ENCODE measurements around the gene KIAA1614. TPM values are rescaled to one million over a fixed set of nuclear protein-coding genes. Genes with fewer than 3 reads are reported as not detected.

The KIAA1614 gene
- total RNA-seq, 1 donor from 2014 or later = 2.9 TPM

DNA sequence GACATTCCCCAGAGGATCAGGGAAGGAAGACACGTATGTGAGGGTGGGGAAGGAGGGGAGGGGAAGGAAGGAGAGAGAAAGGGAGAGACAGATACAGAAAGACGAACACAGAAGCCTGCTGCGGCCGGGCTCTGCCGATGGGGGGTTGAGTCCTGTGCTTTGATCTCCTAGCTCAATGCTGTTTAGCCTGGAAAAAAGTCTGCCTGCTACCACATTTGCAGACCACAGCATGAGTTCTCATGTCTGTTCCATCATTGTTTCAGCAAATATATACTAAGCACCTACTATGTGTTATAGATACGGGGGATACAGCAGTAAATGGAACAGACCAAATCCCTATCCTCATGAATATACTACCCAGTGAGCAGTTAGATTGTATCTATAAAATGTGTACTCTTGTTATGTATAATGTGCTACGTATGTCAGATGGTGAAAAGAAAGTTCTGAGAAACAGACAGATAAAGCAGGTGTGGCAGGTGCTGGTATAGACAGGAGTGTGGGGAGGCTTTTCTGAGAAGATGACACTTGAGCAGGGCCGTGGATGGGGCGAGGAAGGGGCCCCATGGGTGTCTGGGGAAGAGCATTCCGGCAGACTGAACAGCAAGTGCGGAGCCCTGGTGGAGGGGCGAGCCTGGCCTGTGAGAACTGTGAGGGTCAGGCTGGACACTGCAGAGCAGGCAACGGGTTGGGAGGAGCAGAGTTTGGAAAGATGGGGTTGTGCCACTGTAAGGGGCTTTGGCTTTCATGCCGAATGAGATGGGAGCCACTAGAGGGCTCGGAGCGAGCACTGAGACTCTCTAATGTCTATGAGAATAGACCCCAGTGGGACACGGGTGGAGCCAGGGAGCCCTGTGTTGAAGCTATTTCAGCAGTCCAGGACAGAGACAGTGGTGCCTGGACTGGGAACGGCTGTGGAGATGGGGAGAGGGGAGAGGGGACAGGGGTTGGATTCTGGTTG, 34.1 kb downstream of the KIAA1614 start:
- Mint-ChIP-seq H3K27me3 (no peaks in the 10 kb centered on the region), H3K9me3 (no peaks in the 10 kb centered on the region), H3K4me1 (ENCODE audit: unreplicated experiment) (peaks cover 5% of the 10 kb centered on the region), H3K27ac (no peak overlapping the region), H3K4me3 (no peak overlapping the region), H3K36me3 (peaks cover 12% of the 10 kb centered on the region)
- DNase-seq (ENCODE audit: extremely low spot score, unreplicated experiment) = no peak
- TF ChIP-seq CTCF (conservative IDR thresholded peaks at IDR 0.05) = no peak

- Mint-ChIP-seq H3K4me1 (ENCODE audit: unreplicated experiment) (peaks cover 5% of the 10 kb centered on the region), H3K9me3 (no peaks in the 10 kb centered on the region), H3K27ac (no peak overlapping the region), H3K27me3 (no peaks in the 10 kb centered on the region), H3K36me3 (peaks cover 12% of the 10 kb centered on the region), H3K4me3 (no peak overlapping the region)
- TF ChIP-seq CTCF (conservative IDR thresholded peaks at IDR 0.05) = no peak
- no peak for DNase-seq (ENCODE audit: extremely low spot score, unreplicated experiment)
Observed at GRCh38 chr1:180947499-180947885, 34.8 kb downstream of the KIAA1614 start.

DNA sequence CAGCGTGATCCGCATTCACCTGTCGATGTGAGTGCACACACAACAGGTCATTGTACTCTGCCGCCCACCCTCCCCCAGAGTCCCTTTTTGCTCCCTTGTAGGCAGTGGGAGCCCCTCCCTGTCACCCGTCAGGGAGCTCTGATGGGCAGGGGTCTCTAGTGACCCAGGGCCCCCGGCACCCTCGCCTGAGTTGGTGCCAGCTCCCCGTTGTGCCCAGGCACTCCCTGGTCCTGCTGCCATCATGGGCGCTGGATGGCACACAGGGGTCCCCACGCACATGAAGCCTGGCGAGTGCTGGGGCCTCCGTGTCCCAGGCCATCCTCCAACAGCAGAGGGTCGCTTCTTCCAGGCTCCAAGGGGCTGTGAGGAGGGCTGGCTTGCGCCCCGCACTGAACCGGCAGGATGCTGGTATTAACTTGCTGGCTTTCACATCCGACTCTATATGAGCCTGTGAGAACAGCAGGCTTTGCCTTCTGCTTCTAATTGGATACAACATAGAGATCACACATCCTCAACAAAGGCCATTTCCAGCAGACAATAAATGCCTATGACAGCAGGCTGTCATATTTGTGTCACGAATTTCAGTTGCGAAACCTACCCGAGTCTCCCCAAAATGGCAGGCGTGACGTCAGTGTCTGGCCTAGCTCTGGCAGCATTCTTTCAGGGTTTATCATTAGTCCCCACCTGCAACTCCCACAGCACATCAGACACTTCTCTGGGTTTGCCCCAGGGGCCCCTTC, 35.4 kb downstream of the KIAA1614 start:
- Mint-ChIP-seq H3K27ac (peak overlapping the region; percentile 4), H3K27me3 (no peaks in the 10 kb centered on the region), H3K9me3 (no peaks in the 10 kb centered on the region), H3K4me1 (ENCODE audit: unreplicated experiment) (peaks cover 5% of the 10 kb centered on the region), H3K36me3 (peaks cover 12% of the 10 kb centered on the region), H3K4me3 (no peak overlapping the region)
- TF ChIP-seq CTCF (conservative IDR thresholded peaks at IDR 0.05) = no peak
- DNase-seq (ENCODE audit: extremely low spot score, unreplicated experiment) = no peak

GRCh38 chr1:180948641-180949615, 36.2 kb downstream of the KIAA1614 start:
- no peak for TF ChIP-seq CTCF (conservative IDR thresholded peaks at IDR 0.05)
- Mint-ChIP-seq H3K27me3 (no peaks in the 10 kb centered on the region), H3K4me1 (ENCODE audit: unreplicated experiment) (peaks cover 5% of the 10 kb centered on the region), H3K36me3 (peaks cover 12% of the 10 kb centered on the region), H3K4me3 (no peak overlapping the region), H3K27ac (peak overlapping the region; percentile 4), H3K9me3 (no peaks in the 10 kb centered on the region)
- no peak for DNase-seq (ENCODE audit: extremely low spot score, unreplicated experiment)

GRCh38 chr1:180949616-180950000, 36.9 kb downstream of the KIAA1614 start:
- DNase-seq (ENCODE audit: extremely low spot score, unreplicated experiment) = no peak
- Mint-ChIP-seq H3K9me3 (no peaks in the 10 kb centered on the region), H3K27me3 (no peaks in the 10 kb centered on the region), H3K27ac (no peak overlapping the region), H3K4me3 (no peak overlapping the region), H3K36me3 (peaks cover 14% of the 10 kb centered on the region), H3K4me1 (ENCODE audit: unreplicated experiment) (peaks cover 5% of the 10 kb centered on the region)
- no peak for TF ChIP-seq CTCF (conservative IDR thresholded peaks at IDR 0.05)
